22Rv1 (cell line): ENCODE results near the gene TARP.

Experiments
- CTCF ChIP-seq: fragments of 450-650 bp; IDR thresholded peaks from 2 replicates; pipeline ENCODE4 v1.5.1; 2017; ENCODE audit warnings: mild to moderate bottlenecking
- ZFX ChIP-seq: fragments of 450-650 bp; IDR thresholded peaks from 2 replicates; pipeline ENCODE4 v1.6.1; 2017; ENCODE audit warnings: antibody characterized with exemption, borderline replicate concordance

GRCh38 chr7:38294926-38295325 lies 21.5 kb upstream of the TARP start:
- no peak for TF ChIP-seq CTCF
- TF ChIP-seq ZFX, result no peak
